NCI-H82 treated with DMSO at 0.1 percent for 48 hours (cell line): ENCODE measurements around the gene MME.

Source experiments
- DNase-seq: peaks from one replicate; lab custom pipeline; 2025; ENCODE audit not compliant: unreplicated experiment; lab: John Stamatoyannopoulos, UW

Gene MME

DNA sequence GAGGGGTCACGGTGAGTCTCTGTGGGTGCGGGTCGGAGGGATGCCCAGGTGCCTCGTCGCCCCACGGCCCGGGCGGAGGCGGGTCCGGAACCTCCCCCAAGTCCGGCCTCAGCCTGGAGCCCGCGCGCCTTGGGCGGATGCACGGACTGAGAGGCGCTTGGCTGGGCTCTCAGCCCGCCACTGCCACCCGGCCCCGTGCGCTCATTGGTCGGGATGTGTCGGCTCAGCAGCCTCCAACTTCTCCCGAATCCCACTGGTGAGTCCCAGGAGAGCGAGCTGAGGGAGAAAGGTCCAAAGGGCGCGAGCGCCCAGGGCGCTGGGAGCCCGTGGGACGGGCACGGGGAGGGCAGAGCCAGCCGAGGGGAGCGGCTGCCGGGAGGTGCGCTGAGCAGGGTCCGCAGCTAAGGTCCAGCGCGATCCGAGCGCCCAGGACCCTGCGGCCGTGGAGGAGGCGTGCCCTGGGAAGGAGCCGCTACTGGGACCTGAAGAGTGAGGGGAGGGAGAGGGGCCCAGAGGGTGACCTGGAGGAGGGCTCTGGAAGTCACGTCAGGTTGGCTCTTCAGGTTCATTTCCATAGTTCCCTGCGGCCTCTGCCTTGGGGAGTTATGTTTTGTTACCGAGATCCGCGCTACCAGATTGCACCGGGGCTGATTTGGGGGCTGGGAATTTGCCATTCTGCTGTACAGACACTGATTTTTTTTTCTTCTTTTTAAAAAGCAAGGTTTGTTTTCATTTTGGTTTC, at the start of gene MME:
TSS of gene MME (plus strand) at position 574 of the 742 bp plus-strand sequence. CDS start 3,849 bp downstream, outside the sequence.
- no peak for DNase-seq

DNA sequence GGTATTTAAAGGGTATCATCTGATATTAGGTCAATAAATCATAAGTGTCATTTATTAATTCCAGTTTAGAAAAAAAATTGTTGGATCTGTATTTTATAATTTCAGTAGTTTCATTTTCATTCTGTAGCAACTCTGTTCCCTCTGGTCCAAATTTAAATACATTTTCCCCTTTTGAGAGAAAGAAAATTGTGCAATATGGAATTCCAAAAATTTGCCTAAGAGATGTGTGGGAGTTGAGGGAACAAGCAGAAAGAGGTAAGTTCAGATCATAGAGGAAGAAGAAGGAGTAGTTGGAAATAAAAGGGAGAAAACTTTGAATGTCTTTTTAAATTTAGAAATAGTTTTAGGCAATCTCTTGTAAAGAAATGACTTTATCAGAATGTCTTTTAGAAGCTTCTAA, 48.9 kb upstream of the MME start:
- DNase-seq, result no peak

DNA sequence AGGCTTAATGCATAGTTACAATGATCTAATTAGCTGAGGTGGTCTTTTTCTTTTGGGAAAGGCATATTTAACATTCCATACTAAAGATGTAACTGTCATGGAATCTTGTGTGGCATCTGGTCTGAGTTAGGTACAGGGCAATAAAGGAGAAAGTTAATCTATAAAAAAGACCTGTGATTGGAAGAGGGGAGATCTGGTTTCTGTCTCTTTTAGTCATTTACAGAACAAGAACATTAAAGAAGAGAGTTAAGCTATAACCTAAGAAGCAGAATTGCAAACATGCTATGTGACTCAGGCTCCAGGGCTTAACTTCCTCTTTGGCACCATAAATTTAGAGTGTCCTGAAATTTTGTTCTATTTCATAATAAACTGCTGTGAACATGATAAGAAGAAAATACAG, 47.2 kb upstream of the MME start:
- no peak for DNase-seq

DNA sequence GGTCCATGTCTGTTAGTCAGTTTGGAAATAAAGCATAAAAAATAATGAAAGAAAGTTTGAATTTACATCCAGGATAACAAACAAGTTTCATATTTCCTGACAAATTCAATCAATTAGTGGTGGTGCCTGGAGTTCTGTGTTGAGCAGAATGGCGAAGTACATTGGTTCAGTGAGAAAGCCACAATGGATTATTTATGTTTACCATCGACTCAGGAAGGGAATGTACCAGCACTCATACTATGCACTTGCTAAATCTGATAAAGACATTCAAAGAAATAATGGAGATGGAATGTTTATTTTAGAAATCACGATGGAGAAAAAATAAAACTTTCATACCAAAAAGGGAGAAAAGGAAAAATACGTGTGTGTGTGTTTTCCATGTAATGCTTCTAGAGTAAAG, 45.3 kb upstream of the MME start:
- DNase-seq, result no peak

GRCh38 chr3:155035553-155035952, 44.6 kb upstream of the MME start:
- no peak for DNase-seq

DNA sequence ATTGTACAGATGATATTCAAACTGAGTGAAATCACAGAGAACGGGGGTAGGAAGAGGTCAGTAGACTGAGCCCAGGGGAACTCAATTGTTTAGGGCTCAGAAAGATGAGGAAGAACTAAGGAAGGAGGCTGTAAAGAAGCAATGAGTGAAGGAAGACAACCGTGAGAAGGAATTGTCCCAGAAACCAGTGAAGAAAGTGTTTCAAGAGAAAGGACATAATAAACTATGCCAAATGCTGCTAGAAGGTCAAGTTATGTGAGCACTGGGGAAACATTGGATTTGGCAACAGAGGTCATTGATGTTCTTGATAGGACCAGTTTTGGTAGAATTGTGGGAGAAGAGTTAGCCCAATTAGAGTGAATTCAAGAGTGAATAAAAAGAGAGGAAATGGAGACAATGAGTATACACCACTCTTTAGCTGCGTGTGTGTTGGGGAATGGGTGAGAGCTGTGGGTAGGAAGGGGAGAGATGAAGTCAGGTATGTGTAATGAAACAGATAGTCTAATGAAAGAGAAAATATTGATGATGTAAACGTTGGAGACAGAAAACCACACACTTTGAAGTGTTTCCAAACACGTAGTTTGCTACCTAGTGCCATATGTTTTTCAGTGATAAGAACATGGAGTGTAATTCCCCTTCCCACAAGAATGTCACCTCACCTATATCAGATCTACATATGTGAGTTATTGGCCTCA, 42.5 kb upstream of the MME start:
- no peak for DNase-seq

- no peak for DNase-seq
Measured at GRCh38 chr3:155038203-155038554, 41.9 kb upstream of the MME start.

- no peak for DNase-seq
Measured at GRCh38 chr3:155046935-155047334, 33.2 kb upstream of the MME start.

GRCh38 chr3:155047672-155048071, 32.4 kb upstream of the MME start:
- no peak for DNase-seq

- no peak for DNase-seq
Measured at GRCh38 chr3:155049959-155050358, 30.2 kb upstream of the MME start.

DNA sequence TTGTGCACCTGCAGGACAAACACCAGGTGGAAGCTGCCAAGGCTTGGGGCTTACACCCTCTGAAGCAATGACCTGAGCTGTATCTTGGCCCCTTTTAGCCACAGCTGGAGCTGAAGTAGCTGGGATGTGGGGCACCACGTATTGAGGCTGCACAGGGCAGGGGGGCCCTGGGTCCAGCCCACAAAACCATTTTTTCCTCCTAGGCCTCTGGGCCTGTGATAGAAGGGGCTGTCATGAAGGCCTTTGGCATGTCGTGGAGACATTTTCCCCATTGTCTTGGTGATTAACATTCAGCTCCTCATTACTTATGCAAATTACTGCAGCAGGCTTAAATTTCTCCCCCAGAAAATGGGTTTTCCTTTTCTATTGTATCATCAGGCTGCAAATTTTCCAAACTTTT, 27.6 kb upstream of the MME start:
- no peak for DNase-seq

DNA sequence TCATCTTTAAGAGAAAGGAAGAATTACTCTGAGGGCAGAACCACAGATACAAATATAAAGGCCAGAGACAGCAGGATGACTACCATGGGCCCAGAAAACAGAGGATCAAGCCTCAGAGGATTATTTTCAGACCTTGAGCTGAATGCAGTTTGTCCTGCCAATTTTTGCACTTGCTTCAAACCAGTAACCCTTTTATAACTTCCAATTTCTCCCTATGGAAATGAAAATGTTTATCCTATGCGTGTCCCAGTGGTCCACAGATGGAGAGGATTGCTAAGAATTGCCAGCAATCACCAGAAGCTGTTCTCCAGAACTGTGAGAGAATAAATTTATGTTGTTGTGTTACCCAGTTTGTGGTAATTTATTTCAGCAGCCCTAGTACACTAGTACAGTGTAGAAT, 26.4 kb upstream of the MME start:
- DNase-seq, result no peak

DNA sequence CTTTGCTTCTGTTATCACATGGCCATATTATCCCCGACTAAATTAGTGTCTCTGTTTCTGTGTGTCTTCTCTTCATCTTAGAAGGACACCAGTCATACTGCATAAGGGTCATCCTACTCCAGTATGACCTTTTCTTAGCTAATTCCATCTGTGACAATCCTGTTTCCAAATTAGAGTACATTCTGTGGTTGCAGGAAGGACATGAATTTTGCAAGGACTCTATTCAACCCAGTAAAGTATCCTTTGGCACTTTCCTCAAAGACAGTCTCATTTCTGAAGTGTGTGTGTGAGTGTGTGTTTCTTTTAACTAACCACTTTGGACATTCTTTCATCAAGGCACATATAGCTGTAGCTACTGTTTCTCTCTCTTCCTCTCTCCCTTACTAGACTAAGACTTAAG, 15.2 kb upstream of the MME start:
- no peak for DNase-seq

- DNase-seq, result no peak
Measured at GRCh38 chr3:155065537-155065936, 14.6 kb upstream of the MME start.

DNA sequence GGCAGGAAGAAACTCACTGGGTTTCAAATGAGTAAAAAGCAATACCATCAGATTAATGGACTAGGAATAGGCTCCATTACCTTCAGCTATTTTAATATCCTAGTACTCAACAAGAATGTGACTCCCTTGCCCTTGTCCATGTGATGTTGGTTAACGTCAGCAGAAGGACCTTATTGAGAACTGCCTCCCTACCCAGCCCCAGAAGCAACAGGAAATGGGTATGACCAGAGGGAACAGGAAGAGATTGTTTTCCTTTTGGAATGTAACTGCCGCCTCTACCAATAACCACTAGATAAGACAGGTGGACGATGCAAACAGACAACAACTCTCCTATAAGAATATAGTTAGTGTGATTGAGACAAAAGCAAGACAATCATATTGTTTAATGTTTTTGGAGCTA, 10.4 kb upstream of the MME start:
- no peak for DNase-seq

- no peak for DNase-seq
Measured at GRCh38 chr3:155070316-155070715, 9.8 kb upstream of the MME start.

DNA sequence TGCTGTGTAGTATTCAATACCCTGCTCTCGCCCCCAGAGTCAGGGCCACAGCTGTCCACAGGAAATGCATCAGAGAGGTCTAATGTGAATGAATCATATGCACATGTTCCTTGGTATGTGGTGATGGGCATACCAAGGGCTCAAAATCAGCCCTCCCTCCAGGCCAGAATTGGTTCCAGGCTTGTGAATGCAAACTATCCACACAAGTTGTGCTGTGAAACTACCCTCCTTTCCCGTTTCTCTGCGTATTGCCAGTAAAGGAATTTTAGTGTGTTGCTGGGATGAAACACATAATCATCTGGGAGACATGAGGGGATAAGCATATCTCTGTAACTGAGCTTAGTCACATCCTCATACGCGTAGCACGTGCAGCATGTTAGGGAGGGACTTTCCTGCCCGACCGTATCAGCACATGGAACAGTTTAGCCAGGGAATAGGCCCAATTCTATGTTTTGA, 9.2 kb upstream of the MME start:
- DNase-seq, result no peak

DNA sequence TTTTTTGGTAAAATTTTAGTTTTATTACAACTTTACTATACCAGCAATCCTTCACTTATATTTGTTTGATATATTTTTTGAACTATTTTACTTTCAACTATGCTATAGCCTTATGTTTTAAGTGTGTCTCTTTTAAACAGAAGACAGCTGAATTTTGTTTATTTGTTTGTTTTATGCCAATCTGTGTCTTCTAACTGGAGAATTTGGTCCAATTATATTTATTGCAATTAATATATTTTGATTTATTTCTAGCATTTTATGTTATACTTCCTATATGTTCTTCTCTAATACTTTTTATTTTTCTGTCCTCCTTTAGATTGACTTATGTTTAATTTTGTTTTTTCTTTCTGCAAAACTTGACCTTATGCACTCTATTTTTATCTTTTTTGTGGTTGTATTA, 4.9 kb upstream of the MME start:
- no peak for DNase-seq

DNA sequence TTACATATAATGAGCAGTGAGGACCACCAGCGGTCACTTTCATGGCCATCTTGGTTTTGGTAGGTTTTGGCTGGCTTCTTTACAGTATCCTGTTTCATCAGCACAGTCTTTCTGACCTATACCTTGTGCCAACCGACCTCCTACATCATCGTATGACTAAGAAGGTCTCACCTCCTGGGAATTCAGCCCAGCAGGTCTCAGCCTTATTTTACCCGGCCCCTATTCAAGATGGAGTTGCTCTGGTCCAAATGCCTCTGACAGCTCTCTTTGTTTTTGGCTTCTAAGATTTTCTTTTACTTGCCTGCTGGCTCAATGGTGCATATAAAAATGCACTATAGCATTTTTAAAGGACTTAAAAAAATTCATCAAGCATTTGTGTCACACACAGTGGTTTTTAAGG, 3.2 kb upstream of the MME start:
- DNase-seq, result no peak

DNA sequence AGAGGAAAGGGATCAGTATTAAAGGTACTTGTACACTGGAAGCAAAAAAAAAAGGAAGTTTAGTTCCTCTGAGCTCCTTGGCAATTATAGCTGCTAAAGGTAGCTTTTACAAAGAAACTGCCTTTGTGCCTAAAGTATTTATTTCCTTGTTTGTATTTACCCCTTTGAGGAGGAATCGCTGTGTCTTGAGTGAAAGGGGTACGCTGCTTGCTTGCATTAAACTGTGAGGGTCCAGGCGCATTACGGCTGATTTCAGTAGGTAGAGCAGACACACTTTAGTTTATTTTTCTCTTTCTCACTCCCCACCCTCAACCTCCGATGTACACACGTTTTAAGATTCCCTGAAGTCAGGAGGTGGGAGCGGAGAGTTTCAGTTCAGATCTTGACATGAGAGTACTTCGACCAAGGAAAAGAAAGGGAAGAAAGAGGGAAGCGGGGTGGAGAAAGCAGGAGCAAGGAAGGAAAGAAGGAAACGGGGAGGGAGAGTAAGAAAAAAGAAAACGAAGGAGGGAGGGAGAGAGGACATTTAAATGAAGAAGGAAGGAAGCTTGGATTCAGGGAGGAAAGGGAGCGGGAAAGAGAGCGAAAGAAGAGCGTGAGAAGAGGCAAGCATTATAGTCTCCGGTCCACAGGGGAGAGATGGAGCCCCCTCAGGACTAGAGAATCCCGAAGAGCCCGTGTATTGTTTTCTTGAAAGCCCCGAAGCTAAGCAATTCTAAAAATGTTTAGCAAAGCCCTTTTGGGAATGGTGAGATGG, 1.2 kb upstream of the MME start:
- DNase-seq, result no peak

DNA sequence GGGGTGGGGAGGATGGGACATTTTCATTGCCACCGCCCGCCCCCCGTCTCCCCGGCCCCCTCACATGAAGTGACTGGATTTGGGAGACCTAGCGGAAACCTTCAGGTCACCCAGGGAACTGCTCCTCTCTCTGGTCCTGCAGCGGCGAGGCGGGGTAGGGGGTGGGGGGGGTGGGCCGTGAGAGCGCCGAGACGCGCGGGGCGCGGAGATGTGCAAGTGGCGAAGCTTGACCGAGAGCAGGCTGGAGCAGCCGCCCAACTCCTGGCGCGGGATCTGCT, 712 bp upstream of the MME start:
- DNase-seq, result no peak

DNA sequence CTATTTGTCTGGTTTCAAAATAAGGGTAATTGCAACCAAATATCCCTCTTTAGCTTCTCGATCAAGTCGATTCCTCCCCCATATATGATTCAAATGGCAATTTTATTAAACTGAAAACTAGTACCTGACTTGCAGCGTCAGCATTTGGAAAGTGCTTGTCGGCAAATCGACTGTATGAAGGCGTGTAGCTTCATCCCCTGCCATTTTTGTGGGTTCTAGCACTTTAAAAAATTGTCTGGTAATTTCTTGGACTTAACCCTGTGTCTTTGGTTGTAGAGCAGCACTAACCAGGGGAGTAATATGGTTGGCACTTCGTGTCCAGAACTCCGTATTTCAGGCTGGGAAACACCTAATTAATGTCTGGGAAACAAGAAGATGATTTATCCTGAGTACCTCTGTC, 573 bp downstream of the MME start:
- DNase-seq, result no peak
